Thyroid gland (tissue), 4 donors: ENCODE data around the gene GAS1. TPM values are rescaled to one million over a fixed set of nuclear protein-coding genes. Genes with fewer than 3 reads are reported as not detected.
A peak's percentile ranks its signal among the peaks of the same experiment; 100 is the strongest.

ENCODE experiments used
- DNase-seq, 2 donors: peaks; one replicate each; pipeline ENCODE4 v3.0.0-alpha.2; 2019
- H3K27ac ChIP-seq, 3 donors: fragments of 200-600 bp; sonication (generic); 1 replicate in 2 of 3; 2 replicates in 1 of 3; pipeline ENCODE4 v1.5.1; 2016 to 2019; ENCODE audit warnings: mild to moderate bottlenecking in 1 of 3, moderate library complexity in 1 of 3
- H3K27me3 ChIP-seq: fragments of 200-600 bp; sonication (generic); one replicate; pipeline ENCODE4 v1.5.1; 2019
- H3K36me3 ChIP-seq, 2 donors: fragments of 200-600 bp; sonication (generic); one replicate each; pipeline ENCODE4 v1.5.1; 2016 to 2019
- H3K4me1 ChIP-seq, 2 donors: fragments of 200-600 bp; sonication (generic); one replicate each; pipeline ENCODE4 v1.5.1; 2017 to 2019
- H3K4me3 ChIP-seq, 3 donors: fragments of 200-600 bp; sonication (generic); replicated peaks in 1 of 3; 1 replicate in 2 of 3; 2 replicates in 1 of 3; pipeline ENCODE4 v1.5.1; 2016; ENCODE audit warnings: mild to moderate bottlenecking in 1 of 3
- H3K9me3 ChIP-seq: fragments of 200-600 bp; sonication (generic); one replicate; pipeline ENCODE4 v1.5.1; 2017
- CTCF ChIP-seq, 6 experiments: fragments of 200-600 bp in 3 of 6; fragments of 450-650 bp in 3 of 6; sonication (generic) in 3 of 6; IDR thresholded peaks; one replicate each; pipeline ENCODE4 v1.5.1; 2016 to 2019; ENCODE audit warnings: antibody characterized with exemption in 6 of 6, mild to moderate bottlenecking in 2 of 6, inconsistent platforms in 1 of 6, moderate library complexity in 1 of 6
- POLR2A ChIP-seq, 2 donors: fragments of 450-650 bp; IDR thresholded peaks; one replicate each; pipeline ENCODE4 v1.6.1; 2017; ENCODE audit warnings: antibody characterized with exemption in 2 of 2, mild to moderate bottlenecking in 2 of 2, moderate library complexity in 1 of 2
- WGBS, 2 donors: methylation state at CpG; one replicate each; pipeline ENCODE4 v1.1.5; 2017; 5-methylcytosine and 5-hydroxymethylcytosine counted together
- intact Hi-C: fragments of 100-400 bp; cut with DNase I; formaldehyde crosslinking; loops from one replicate; pipeline ENCODE4 v1.15.1; 2023
- total RNA-seq, 4 donors: library from RNA; depleted of rRNA; stranded (reverse); fragments of >200 nt; gene quantifications; one replicate each; pipeline ENCODE4 v1.2.3, GENCODE V29; 2016

The GAS1 gene
- total RNA-seq, 4 donors from 2014 or later, result 17.1 to 88.6 (median 35.3) TPM

GRCh38 chr9:86987900-86988299, 40.6 kb upstream of the GAS1 start:
- no peak overlapping the region for H3K27ac ChIP-seq
- H3K4me1 ChIP-seq, result peaks cover 10 to 14% of the 10 kb centered on the region in 2 donors
- no peaks in the 10 kb centered on the region for H3K9me3 ChIP-seq
- no peaks in the 10 kb centered on the region for H3K27me3 ChIP-seq
- H3K36me3 ChIP-seq, result no peaks in the 10 kb centered on the region
- 67 to 71% methylated on average over 2 of the region's 2 CpGs for WGBS, 2 donors
- intact Hi-C loops, result no loop called here
- TF ChIP-seq POLR2A (IDR thresholded peaks at IDR 0.05) (no peak), CTCF (IDR thresholded peaks at IDR 0.05) (no peak)
- peak; percentile 68 to 69 for DNase-seq
- no peak overlapping the region for H3K4me3 ChIP-seq

- no peak for TF ChIP-seq POLR2A (IDR thresholded peaks at IDR 0.05)
- no peak for DNase-seq
- 80 to 82% methylated on average over 2 of the region's 2 CpGs for WGBS, 2 donors
- H3K36me3 ChIP-seq, result no peaks in the 10 kb centered on the region
- H3K27ac ChIP-seq, result no peak overlapping the region
- H3K4me3 ChIP-seq, result no peak overlapping the region
- intact Hi-C loops, result no loop called here
- H3K27me3 ChIP-seq, result no peaks in the 10 kb centered on the region
- no peaks in the 10 kb centered on the region for H3K9me3 ChIP-seq
- H3K4me1 ChIP-seq, result peaks cover 10 to 14% of the 10 kb centered on the region in 2 donors
These were observed 37.9 kb upstream of the GAS1 start for GRCh38 chr9:86985132-86985647.

- H3K9me3 ChIP-seq, result no peaks in the 10 kb centered on the region
- no peak overlapping the region for H3K4me3 ChIP-seq
- intact Hi-C loops, result no loop called here
- H3K27ac ChIP-seq, result no peak overlapping the region
- H3K36me3 ChIP-seq, result no peaks in the 10 kb centered on the region
- 74 to 81% methylated on average over 11 of the region's 11 CpGs for WGBS, 2 donors
- TF ChIP-seq POLR2A (IDR thresholded peaks at IDR 0.05), result no peak
- no peak for TF ChIP-seq CTCF (IDR thresholded peaks at IDR 0.05)
- DNase-seq, result no peak
- H3K4me1 ChIP-seq, result peaks cover 10 to 19% of the 10 kb centered on the region in 2 donors
- no peaks in the 10 kb centered on the region for H3K27me3 ChIP-seq
These were observed 36.4 kb upstream of the GAS1 start for GRCh38 chr9:86983620-86984259.

GRCh38 chr9:86983249-86983619, 35.9 kb upstream of the GAS1 start:
- no peaks in the 10 kb centered on the region for H3K27me3 ChIP-seq
- no peaks in the 10 kb centered on the region for H3K9me3 ChIP-seq
- TF ChIP-seq POLR2A (IDR thresholded peaks at IDR 0.05) (no peak), CTCF (IDR thresholded peaks at IDR 0.05) (no peak)
- no peak overlapping the region for H3K4me3 ChIP-seq
- no peaks in the 10 kb centered on the region for H3K36me3 ChIP-seq
- intact Hi-C loops, result no loop called here
- H3K4me1 ChIP-seq, result peaks cover 8 to 15% of the 10 kb centered on the region in 2 donors
- H3K27ac ChIP-seq, result peak overlapping the region in 1 of 3 donors; percentile 16
- no peak for DNase-seq
- 78 to 83% methylated on average over 4 of the region's 4 CpGs for WGBS, 2 donors

GRCh38 chr9:86980802-86981201, 33.5 kb upstream of the GAS1 start:
- Histone ChIP-seq H3K4me1 (peaks cover 0 to 5% of the 10 kb centered on the region in 2 donors), H3K9me3 (no peaks in the 10 kb centered on the region), H3K4me3 (no peak overlapping the region), H3K27ac (no peak overlapping the region), H3K27me3 (no peaks in the 10 kb centered on the region), H3K36me3 (no peaks in the 10 kb centered on the region)
- 81 to 96% methylated on average over 3 of the region's 3 CpGs for WGBS, 2 donors
- no peak for DNase-seq
- intact Hi-C loops, result no loop called here
- no peak for TF ChIP-seq CTCF (IDR thresholded peaks at IDR 0.05)
